Suprapubic skin (tissue), 3 donors: Measurements from ENCODE around the gene TMEFF2.

Experiments used
- CTCF ChIP-seq, 2 donors: fragments of 200-600 bp in 1 of 2; fragments of 450-650 bp in 1 of 2; sonication (generic) in 1 of 2; IDR thresholded peaks; one replicate each; pipeline ENCODE4 v1.5.1; 2016 to 2019; ENCODE audit warnings: antibody characterized with exemption in 2 of 2, mild to moderate bottlenecking in 1 of 2, moderate library complexity in 1 of 2
- EP300 ChIP-seq: sonication (generic); formaldehyde crosslinking; IDR thresholded peaks from one replicate; pipeline ENCODE4 v1.6.1; 2017; ENCODE audit warnings: antibody characterized with exemption
- POLR2A ChIP-seq, 2 donors: fragments of 450-650 bp; IDR thresholded peaks; one replicate each; pipeline ENCODE4 v1.6.1; 2017; ENCODE audit warnings: antibody characterized with exemption in 2 of 2, mild to moderate bottlenecking in 2 of 2, moderate library complexity in 2 of 2

DNA sequence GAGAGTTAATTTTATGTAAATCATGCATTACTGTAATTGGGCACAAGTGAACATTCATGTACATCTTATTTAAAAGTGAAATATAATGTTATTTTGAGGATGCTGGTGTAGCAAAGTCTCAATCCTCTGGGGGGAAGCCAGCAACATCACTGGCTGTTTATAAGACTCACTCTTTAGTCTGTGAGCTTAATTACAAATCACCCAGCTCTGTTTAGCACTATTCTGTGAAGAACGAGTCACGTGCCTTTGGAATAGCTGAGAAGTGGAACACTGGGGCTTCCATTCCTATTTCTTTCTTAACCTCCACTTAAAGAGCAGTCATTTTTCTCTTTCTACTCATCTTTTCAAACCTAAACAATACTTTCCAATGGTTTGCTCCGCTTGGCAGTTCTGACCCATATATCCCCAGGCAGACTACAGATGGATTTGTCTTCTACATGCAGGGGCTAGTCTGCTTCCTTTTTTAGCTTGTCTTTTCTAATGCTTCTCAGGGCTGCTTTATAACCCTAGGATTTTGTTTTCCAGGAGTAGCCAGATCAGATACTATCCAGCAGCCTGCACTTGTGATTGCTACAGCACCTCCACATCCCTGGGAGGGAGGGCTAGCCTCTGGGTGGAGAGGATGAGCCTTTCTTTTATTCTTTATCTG is 252.5 kb downstream of the TMEFF2 start:
- TF ChIP-seq POLR2A (IDR thresholded peaks at IDR 0.05) (no peak), CTCF (IDR thresholded peaks at IDR 0.05) (no peak), EP300 (no peak)
